HG02884 (cell line): Measurements from ENCODE around the gene ARHGAP26.

Experiments used
- ATAC-seq: cut with Tn5 transposase; IDR thresholded peaks from one replicate; pipeline ENCODE4 v1.9.1; 2021; ENCODE audit warnings: mild to moderate bottlenecking, moderate library complexity; ENCODE audit not compliant: unreplicated experiment

Gene ARHGAP26

GRCh38 chr5:143026380-143026779, 256.2 kb downstream of the ARHGAP26 start:
- ATAC-seq, result no peak

- ATAC-seq, result no peak
Measured at GRCh38 chr5:143029293-143029692, 259.1 kb downstream of the ARHGAP26 start.

GRCh38 chr5:143030349-143030748, 260.2 kb downstream of the ARHGAP26 start:
- no peak for ATAC-seq

- no peak for ATAC-seq
Measured at GRCh38 chr5:143031781-143032580, 261.8 kb downstream of the ARHGAP26 start.

GRCh38 chr5:143032581-143032836, 262.3 kb downstream of the ARHGAP26 start:
- no peak for ATAC-seq

GRCh38 chr5:143033535-143034250, 263.5 kb downstream of the ARHGAP26 start:
- ATAC-seq, result no peak

- no peak for ATAC-seq
Measured at GRCh38 chr5:143036146-143036927, 266.2 kb downstream of the ARHGAP26 start.

GRCh38 chr5:143037071-143037470, 266.9 kb downstream of the ARHGAP26 start:
- ATAC-seq, result no peak

- no peak for ATAC-seq
Measured at GRCh38 chr5:143037708-143038107, 267.5 kb downstream of the ARHGAP26 start.

- ATAC-seq, result no peak
Measured at GRCh38 chr5:143040622-143041021, 270.4 kb downstream of the ARHGAP26 start.

GRCh38 chr5:143041461-143041860, 271.3 kb downstream of the ARHGAP26 start:
- ATAC-seq, result no peak

- ATAC-seq, result no peak
Measured at GRCh38 chr5:143041972-143042770, 272.0 kb downstream of the ARHGAP26 start.

GRCh38 chr5:143044265-143044664, 274.1 kb downstream of the ARHGAP26 start:
- no peak for ATAC-seq

GRCh38 chr5:143045062-143045461, 274.9 kb downstream of the ARHGAP26 start:
- ATAC-seq, result no peak

- no peak for ATAC-seq
Measured at GRCh38 chr5:143046314-143046713, 276.1 kb downstream of the ARHGAP26 start.

GRCh38 chr5:143047091-143047490, 276.9 kb downstream of the ARHGAP26 start:
- ATAC-seq, result no peak

- no peak for ATAC-seq
Measured at GRCh38 chr5:143050183-143050582, 280.0 kb downstream of the ARHGAP26 start.

- no peak for ATAC-seq
Measured at GRCh38 chr5:143051244-143052058, 281.3 kb downstream of the ARHGAP26 start.

GRCh38 chr5:143052967-143053682, 282.9 kb downstream of the ARHGAP26 start:
- ATAC-seq, result no peak
